Trophoblast cell (in vitro differentiated cells and primary cell): ENCODE results near the gene GPI.
"Not testable (repeated sequence)": the region's sequence is repeated elsewhere in the genome, so short reads cannot be mapped to it uniquely, and the experiment has no call there.

Experiments used
- DNase-seq, 2 donors: peaks; one replicate each; pipeline ENCODE4 v3.0.0-alpha.2; 2016
- H2AFZ ChIP-seq: 2 replicates; pipeline ENCODE4 v1.6.1; 2013; ENCODE audit warnings: low read length, moderate library complexity, mild to moderate bottlenecking; ENCODE audit not compliant: insufficient read depth, poor library complexity
- H2AK5ac ChIP-seq: 2 replicates; pipeline ENCODE4 v1.6.1; 2013; ENCODE audit warnings: mild to moderate bottlenecking, low read length
- H2BK120ac ChIP-seq: 2 replicates; pipeline ENCODE4 v1.6.1; 2013; ENCODE audit warnings: low read length, mild to moderate bottlenecking, moderate library complexity; ENCODE audit not compliant: insufficient read depth, poor library complexity
- H2BK12ac ChIP-seq: 2 replicates; pipeline ENCODE4 v1.6.1; 2013; ENCODE audit warnings: mild to moderate bottlenecking, low read length, moderate library complexity
- H2BK5ac ChIP-seq: 2 replicates; pipeline ENCODE4 v1.6.1; 2013; ENCODE audit warnings: low read length, low read depth, moderate library complexity, mild to moderate bottlenecking; ENCODE audit not compliant: poor library complexity
- H3K14ac ChIP-seq: 2 replicates; pipeline ENCODE4 v1.6.1; 2013; ENCODE audit warnings: mild to moderate bottlenecking, low read length
- H3K18ac ChIP-seq: 2 replicates; pipeline ENCODE4 v1.6.1; 2013; ENCODE audit warnings: mild to moderate bottlenecking, low read length
- H3K23ac ChIP-seq: 2 replicates; pipeline ENCODE4 v1.6.1; 2013; ENCODE audit warnings: low read length
- H3K27ac ChIP-seq: 2 replicates; pipeline ENCODE4 v1.5.1; 2013; ENCODE audit warnings: low read depth, mild to moderate bottlenecking, inconsistent platforms, low read length, moderate library complexity
- H3K27me3 ChIP-seq: 2 replicates; pipeline ENCODE4 v1.6.1; 2013; ENCODE audit warnings: inconsistent platforms, mild to moderate bottlenecking, low read length, moderate library complexity; ENCODE audit not compliant: insufficient read depth
- H3K36me3 ChIP-seq, 2 experiments: 1 replicate in 1 of 2; 2 replicates in 1 of 2; pipeline ENCODE4 v1.6.1; 2013; ENCODE audit warnings: low read length in 2 of 2, mild to moderate bottlenecking in 2 of 2, moderate library complexity in 1 of 2; ENCODE audit not compliant: insufficient read depth in 2 of 2, control insufficient read depth in 1 of 2
- H3K4ac ChIP-seq: 2 replicates; pipeline ENCODE4 v1.6.1; 2013; ENCODE audit warnings: low read depth, mild to moderate bottlenecking, low read length, moderate library complexity
- H3K4me1 ChIP-seq, 2 experiments: 1 replicate in 1 of 2; 2 replicates in 1 of 2; pipeline ENCODE4 v1.6.1; 2013; ENCODE audit warnings: low read length in 2 of 2, mild to moderate bottlenecking in 2 of 2, moderate library complexity in 1 of 2; ENCODE audit not compliant: insufficient read depth in 2 of 2, control insufficient read depth in 1 of 2
- H3K4me2 ChIP-seq: 2 replicates; pipeline ENCODE4 v1.6.1; 2013; ENCODE audit warnings: inconsistent platforms, mild to moderate bottlenecking, low read length, moderate library complexity
- H3K4me3 ChIP-seq: 2 replicates; pipeline ENCODE4 v1.5.1; 2013; ENCODE audit warnings: mild to moderate bottlenecking, low read depth, low read length, inconsistent platforms
- H3K79me1 ChIP-seq: one replicate; pipeline ENCODE4 v1.6.1; 2013; ENCODE audit warnings: low read length
- H3K79me2 ChIP-seq: 2 replicates; pipeline ENCODE4 v1.6.1; 2013; ENCODE audit warnings: low read length, mild to moderate bottlenecking; ENCODE audit not compliant: control insufficient read depth, insufficient read depth, poor library complexity
- H3K9ac ChIP-seq: 2 replicates; pipeline ENCODE4 v1.6.1; 2013; ENCODE audit warnings: mild to moderate bottlenecking, low read length
- H3K9me3 ChIP-seq: 2 replicates; pipeline ENCODE4 v1.6.1; 2013; ENCODE audit warnings: low read depth, mild to moderate bottlenecking, control low read depth, inconsistent platforms, low read length; ENCODE audit not compliant: insufficient read depth
- H4K12ac ChIP-seq: 2 replicates; pipeline ENCODE4 v1.6.1; 2013; ENCODE audit warnings: low read depth, mild to moderate bottlenecking, low read length, moderate library complexity
- H4K8ac ChIP-seq: 2 replicates; pipeline ENCODE4 v1.6.1; 2013; ENCODE audit warnings: low read depth, mild to moderate bottlenecking, low read length, moderate library complexity
- H4K91ac ChIP-seq: one replicate; pipeline ENCODE4 v1.6.1; 2013; ENCODE audit warnings: low read depth, mild to moderate bottlenecking, low read length, moderate library complexity
- WGBS: extraction: QIAGEN DNeasy Blood & Tissue Kit; methylation state at CpG from one replicate; pipeline ENCODE4 v1.1.7; 2013; ENCODE audit warnings: missing lambda C conversion rate; ENCODE audit not compliant: insufficient read length, insufficient coverage; ENCODE audit errors: extremely low coverage; 5-methylcytosine and 5-hydroxymethylcytosine counted together

Gene GPI

GRCh38 chr19:34327851-34328250 lies 37.1 kb upstream of the GPI start:
- Histone ChIP-seq H3K27ac (no peak overlapping the region), H2BK120ac (no peak overlapping the region), H4K8ac (no peak overlapping the region), H2AFZ (no peak overlapping the region), H3K9ac (no peak overlapping the region), H3K4me1 (peaks cover 7 to 17% of the 10 kb centered on the region in 2 experiments), H3K4me3 (no peak overlapping the region), H3K14ac (no peak overlapping the region), H3K27me3 (no peaks in the 10 kb centered on the region), H3K4ac (no peak overlapping the region), H4K12ac (no peak overlapping the region), H2BK5ac (no peak overlapping the region), H2AK5ac (no peak overlapping the region), H3K9me3 (peaks cover 1% of the 10 kb centered on the region), H2BK12ac (no peak overlapping the region), H3K79me2 (no peaks in the 10 kb centered on the region), H4K91ac (no peak overlapping the region), H3K36me3 (peaks cover 22 to 30% of the 10 kb centered on the region in 2 experiments), H3K18ac (no peak overlapping the region), H3K4me2 (no peak overlapping the region), H3K23ac (no peak overlapping the region), H3K79me1 (peaks cover 3% of the 10 kb centered on the region)
- no CpG with 5 or more reads among the region's 15 CpGs for WGBS
- no peak for DNase-seq

DNA sequence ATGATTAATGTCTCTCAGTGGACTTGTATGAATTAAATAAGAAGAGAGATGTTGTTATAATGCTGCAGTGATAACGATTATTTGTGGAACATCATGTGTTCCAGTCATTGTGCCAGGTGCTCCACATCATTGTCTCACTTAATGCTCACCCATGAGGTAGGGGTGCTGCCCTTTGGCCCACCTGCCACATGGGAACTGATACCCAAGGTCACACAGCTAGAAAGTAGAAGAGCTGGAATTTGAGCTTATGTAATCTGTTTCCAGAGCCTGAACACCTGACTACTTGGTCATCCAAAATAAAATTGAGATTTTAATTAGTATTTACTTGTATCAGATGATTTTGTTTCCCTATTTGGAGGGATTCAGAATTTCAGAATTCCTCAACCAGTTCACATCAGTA lies 36.0 kb upstream of the GPI start:
- no peak overlapping the region for H2AK5ac ChIP-seq
- no peak overlapping the region for H3K4me2 ChIP-seq
- no peaks in the 10 kb centered on the region for H3K27me3 ChIP-seq
- no peak overlapping the region for H2BK12ac ChIP-seq
- no peak overlapping the region for H2BK120ac ChIP-seq
- H4K91ac ChIP-seq = no peak overlapping the region
- no CpG with 5 or more reads among the region's 1 CpG for WGBS
- H3K9me3 ChIP-seq = peaks cover 1% of the 10 kb centered on the region
- peaks cover 3% of the 10 kb centered on the region for H3K79me1 ChIP-seq
- DNase-seq = no peak
- H2BK5ac ChIP-seq = no peak overlapping the region
- H3K4ac ChIP-seq = no peak overlapping the region
- no peak overlapping the region for H3K4me3 ChIP-seq
- H3K4me1 ChIP-seq = peaks cover 7 to 11% of the 10 kb centered on the region in 2 experiments
- peaks cover 18 to 27% of the 10 kb centered on the region in 2 experiments for H3K36me3 ChIP-seq
- H3K9ac ChIP-seq = no peak overlapping the region
- H2AFZ ChIP-seq = no peak overlapping the region
- H3K18ac ChIP-seq = no peak overlapping the region
- no peak overlapping the region for H4K12ac ChIP-seq
- no peak overlapping the region for H3K14ac ChIP-seq
- no peak overlapping the region for H4K8ac ChIP-seq
- H3K27ac ChIP-seq = no peak overlapping the region
- H3K23ac ChIP-seq = no peak overlapping the region
- H3K79me2 ChIP-seq = no peaks in the 10 kb centered on the region

DNA sequence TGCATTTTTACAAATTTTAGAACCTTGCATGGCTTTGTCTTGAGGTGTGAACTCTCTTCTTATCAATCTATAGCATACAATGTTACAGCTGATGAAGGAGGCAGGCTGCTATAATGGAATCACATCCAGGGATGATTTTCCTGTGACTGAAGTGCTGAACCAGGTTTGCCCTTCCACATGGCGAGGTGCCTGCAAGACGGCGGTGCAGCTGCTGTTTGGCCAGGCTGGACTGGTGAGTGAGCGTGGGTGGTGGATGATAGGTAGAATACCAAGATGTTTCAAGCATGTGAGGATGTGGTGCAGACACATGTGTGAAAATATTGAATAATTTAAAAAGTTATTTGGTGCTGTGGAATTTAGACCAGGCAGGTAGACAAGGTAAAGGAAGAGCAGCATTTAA lies 34.9 kb upstream of the GPI start:
- Histone ChIP-seq H2AK5ac (no peak overlapping the region), H2BK5ac (no peak overlapping the region), H3K36me3 (peaks cover 20 to 28% of the 10 kb centered on the region in 2 experiments), H2AFZ (no peak overlapping the region), H3K18ac (no peak overlapping the region), H3K23ac (no peak overlapping the region), H4K8ac (no peak overlapping the region), H3K4ac (no peak overlapping the region), H4K12ac (no peak overlapping the region), H3K79me1 (peaks cover 3% of the 10 kb centered on the region), H3K4me1 (peaks cover 6 to 10% of the 10 kb centered on the region in 2 experiments), H3K14ac (no peak overlapping the region), H2BK12ac (no peak overlapping the region), H3K9ac (no peak overlapping the region), H4K91ac (no peak overlapping the region), H3K4me3 (no peak overlapping the region), H3K27me3 (no peaks in the 10 kb centered on the region), H3K27ac (no peak overlapping the region), H3K9me3 (peaks cover 1% of the 10 kb centered on the region), H3K79me2 (no peaks in the 10 kb centered on the region), H2BK120ac (no peak overlapping the region), H3K4me2 (no peak overlapping the region)
- no CpG with 5 or more reads among the region's 4 CpGs for WGBS
- DNase-seq = no peak

- not testable (repeated sequence) for H2AFZ ChIP-seq, H4K8ac ChIP-seq, H3K9ac ChIP-seq, H2BK5ac ChIP-seq, H3K79me1 ChIP-seq, H3K4me2 ChIP-seq, H3K9me3 ChIP-seq, H2BK12ac ChIP-seq, H3K4me1 ChIP-seq, H3K27ac ChIP-seq, H4K91ac ChIP-seq, H4K12ac ChIP-seq, H2AK5ac ChIP-seq, H3K4ac ChIP-seq, H3K18ac ChIP-seq, DNase-seq, H3K14ac ChIP-seq, H3K23ac ChIP-seq, H3K4me3 ChIP-seq, H3K79me2 ChIP-seq, H3K27me3 ChIP-seq, H2BK120ac ChIP-seq
- WGBS = no CpG with 5 or more reads among the region's 8 CpGs
- peaks cover 19 to 25% of the 10 kb centered on the region in 2 experiments for H3K36me3 ChIP-seq
These were observed 34.4 kb upstream of the GPI start for GRCh38 chr19:34330596-34330995.
